HG03280 (cell line): ENCODE results near the gene BAIAP2L2.
A peak's percentile ranks its signal among the peaks of the same experiment; 100 is the strongest.

Experiments
- ATAC-seq: cut with Tn5 transposase; IDR thresholded peaks from one replicate; pipeline ENCODE4 v1.9.1; 2021; ENCODE audit warnings: mild to moderate bottlenecking, moderate library complexity; ENCODE audit not compliant: unreplicated experiment

The BAIAP2L2 gene

GRCh38 chr22:38070250-38070921, 40.1 kb downstream of the BAIAP2L2 start:
- ATAC-seq = no peak

GRCh38 chr22:38069372-38070249, 40.9 kb downstream of the BAIAP2L2 start:
- ATAC-seq = no peak

DNA sequence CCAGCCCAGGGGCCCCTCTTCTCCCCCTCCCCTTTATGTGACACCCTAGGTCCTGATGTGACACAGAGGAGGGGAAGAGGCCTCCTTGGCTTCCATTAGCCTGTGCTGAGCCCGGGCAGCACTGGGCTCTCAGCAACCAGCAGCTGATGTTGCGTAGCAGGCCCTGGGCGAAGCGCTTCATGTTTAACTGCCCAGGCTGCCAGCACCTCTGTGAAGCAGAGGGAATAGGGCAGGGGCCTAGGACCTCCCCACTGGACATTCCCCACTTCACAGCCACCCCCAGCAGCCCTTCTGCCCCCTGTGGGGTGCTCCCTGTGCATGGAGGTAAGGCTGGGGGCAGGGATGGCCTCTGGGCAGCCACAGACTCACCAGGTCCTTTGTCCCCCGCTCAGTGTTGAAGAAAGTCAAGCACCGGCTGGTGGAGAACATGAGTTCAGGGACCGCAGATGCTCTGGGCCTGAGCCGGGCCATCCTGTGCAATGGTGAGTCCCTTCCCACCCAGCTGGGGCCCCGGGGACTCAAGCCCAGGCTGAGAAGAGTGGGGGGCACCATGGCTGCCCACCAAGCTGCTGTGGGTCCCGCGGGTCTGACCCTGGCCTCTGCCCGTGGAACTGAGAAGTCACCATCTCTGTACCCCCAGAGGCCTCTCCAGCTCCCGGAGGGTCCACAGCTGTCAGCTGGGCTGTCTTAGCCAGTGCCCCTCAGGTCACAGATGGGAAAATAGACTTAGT, 41.7 kb downstream of the BAIAP2L2 start:
- ATAC-seq = no peak

- ATAC-seq = no peak
These were observed 42.6 kb downstream of the BAIAP2L2 start for GRCh38 chr22:38067761-38068360.

DNA sequence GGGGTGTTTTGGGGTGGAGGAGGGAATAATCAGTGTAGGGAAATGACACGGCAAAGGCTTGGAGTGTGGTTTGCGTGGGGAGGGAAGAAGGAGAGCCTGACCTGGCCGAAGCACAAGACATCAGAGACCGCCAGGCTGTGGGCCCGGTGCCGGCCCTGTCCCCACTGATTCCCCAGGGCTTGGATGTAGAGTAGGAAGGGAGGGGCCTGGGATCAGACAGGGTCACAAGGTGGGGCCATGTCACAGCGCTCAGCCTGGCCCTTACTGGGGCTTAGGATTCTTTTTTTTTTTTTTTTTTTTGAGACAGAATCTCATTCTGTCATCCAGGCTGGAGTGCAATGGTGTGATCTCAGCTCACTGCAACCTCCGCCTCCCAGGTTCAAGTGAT, 43.5 kb downstream of the BAIAP2L2 start:
- ATAC-seq = no peak

GRCh38 chr22:38066381-38067027, 44.0 kb downstream of the BAIAP2L2 start:
- no peak for ATAC-seq

DNA sequence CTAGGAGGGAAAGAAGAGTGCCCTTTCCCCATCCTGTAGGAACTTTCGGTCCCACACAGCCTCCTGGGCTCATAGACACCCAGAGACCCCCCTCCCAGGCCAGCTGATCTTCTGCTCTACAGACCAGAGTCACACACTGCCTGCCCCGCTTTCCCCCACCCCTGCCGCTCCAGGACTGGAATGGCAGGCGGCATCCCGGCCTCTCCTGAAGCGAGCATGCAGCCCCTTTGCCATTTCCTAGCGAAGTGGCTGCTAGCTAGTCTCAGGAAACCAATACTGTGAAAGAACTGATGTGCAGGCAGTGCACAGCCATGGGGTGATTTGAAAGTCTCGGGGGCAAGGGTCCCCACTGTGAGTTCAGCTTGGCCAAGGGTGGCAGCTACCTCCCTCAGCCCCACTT, 44.9 kb downstream of the BAIAP2L2 start:
- ATAC-seq = no peak

DNA sequence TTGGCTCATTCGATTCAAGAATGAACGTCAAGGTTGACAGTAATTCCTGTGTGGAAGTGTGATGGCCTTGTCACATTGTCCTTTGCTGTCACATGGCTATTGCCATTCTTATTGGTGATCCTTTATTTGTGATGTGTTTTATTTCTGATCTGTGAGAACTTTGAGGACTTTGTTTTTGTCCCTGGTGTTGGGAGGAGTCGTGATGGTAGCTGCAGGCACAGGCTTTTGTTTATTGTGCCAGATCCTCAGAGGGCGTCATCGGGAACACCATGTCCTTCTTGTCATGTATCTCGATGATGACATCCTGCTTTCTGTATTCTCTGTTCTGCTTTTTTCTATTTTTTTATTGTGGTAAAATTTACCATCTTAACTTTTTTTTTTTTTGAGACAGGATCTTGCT, 47.7 kb downstream of the BAIAP2L2 start:
- no peak for ATAC-seq

- peak; percentile 45 for ATAC-seq
These were observed 53.3 kb downstream of the BAIAP2L2 start, which contains the start of gene PICK1 for GRCh38 chr22:38056969-38057891. PICK1 (plus strand) TSS chr22:38057404; CDS start chr22:38057810, 406 bp downstream.

GRCh38 chr22:38051900-38052862, 58.3 kb downstream of the BAIAP2L2 start:
- no peak for ATAC-seq

DNA sequence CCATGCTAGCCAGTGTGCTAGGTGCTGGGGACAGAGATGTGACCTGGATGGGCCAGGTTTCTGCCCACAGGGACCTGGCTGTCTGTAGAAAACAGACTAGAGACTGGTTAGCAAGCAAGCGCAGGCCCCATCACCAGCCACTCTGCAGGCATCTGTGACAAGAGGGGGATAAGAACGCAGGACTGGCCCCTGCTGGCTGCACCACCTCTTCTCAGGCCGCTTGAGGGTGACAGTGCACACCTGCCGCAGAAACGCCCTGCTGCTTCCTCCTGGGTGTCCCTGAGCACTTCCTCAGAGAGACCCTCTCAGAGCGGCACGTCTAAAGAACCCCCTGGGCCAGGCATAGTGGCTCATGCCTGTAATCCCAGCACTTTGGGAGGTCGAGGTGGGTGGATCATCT, 59.2 kb downstream of the BAIAP2L2 start:
- no peak for ATAC-seq

DNA sequence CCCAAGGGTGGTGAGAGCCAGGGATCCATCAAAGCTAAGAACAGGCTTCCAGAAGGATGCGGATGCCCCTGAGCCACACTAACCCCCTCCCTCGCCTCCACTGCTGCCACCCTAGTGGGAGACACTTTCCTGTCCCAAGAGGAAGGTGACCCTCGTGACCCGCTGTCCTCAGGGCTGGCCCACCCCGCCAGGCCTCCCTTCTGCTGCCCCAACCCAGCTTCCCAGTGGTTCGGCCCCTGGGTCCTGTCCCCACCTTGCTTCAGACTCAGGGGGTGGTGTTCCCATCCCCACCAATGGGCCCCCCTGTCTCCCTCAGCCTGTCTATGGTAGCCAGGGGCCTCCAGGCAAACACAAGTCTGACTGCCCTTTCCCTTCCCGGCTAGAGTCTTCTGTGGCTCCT, 59.8 kb downstream of the BAIAP2L2 start:
- ATAC-seq = no peak

GRCh38 chr22:38049812-38050619, 60.5 kb downstream of the BAIAP2L2 start:
- no peak for ATAC-seq

GRCh38 chr22:38046070-38046748, 64.3 kb downstream of the BAIAP2L2 start:
- no peak for ATAC-seq

DNA sequence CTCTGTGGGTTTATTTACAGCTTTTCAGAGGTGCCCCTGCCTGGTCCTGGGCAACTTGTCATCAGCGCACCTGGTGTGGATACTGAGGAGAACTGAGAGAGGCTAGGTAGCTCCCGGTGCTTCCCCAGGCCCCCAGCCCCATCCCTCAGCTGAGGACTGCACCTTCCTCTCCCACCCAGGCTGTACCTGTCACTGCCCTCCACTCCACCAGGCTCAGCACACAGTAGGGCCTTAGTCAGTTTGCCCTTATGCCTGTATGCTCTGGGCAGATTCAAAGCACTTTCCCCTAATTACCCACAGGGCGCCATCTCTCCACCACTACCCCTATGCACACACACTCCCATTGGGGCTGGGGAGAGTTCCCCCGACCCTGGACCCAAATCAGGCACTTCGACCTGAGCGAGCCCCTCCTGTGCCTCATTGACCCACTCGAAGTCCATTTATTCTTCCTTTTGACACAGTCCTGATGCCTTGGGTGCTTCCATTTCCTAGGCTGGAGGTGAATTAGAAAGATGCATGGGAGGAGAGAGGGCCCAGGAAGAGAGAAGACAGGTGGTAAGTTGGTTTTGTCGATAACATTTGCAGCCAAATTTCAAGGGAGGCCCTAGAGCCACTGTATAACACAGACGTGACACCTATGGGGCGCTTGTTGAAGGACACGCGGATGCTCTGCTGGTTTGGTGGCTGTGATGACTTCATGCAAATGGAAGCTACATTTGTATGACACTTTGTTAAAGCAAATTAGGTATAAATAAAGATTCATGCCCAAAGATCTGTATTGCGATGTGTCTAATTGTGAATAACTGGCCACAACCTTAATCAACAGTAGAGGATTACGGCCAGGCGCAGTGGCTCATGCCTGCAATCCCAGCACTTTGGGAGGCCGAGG, 67.1 kb downstream of the BAIAP2L2 start:
- ATAC-seq = no peak

GRCh38 chr22:38042488-38042790, 68.0 kb downstream of the BAIAP2L2 start:
- no peak for ATAC-seq
